ENCODE measurements around the gene KIF3B.

The KIF3B gene

DNA sequence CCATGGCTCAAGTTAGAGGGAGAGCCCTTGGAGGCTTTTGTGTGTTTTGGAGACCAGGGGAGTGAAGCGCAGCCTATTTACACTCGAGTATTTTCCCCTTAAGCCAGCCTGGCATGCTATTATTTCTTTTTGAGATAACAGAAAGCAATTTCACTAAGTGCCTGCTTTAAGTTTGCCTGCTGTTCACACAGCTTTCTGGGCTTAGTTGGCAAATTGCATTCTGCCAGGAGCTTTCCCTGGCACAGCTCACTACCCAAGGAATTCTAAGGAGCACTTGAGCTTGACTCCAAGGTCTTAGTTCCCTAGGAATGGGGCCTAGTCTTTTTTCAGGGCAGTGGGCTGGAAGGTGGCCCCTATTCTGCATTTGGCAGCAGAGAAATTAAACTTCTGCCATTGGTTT, 61.7 kb downstream of the KIF3B start:
- TF ChIP-seq YY1 (IDR thresholded peaks at IDR 0.05; ENCODE audit: low read depth) (no peak), TCF12 (IDR thresholded peaks at IDR 0.05; ENCODE audit: low read depth) (no peak), NFIC (IDR thresholded peaks at IDR 0.05) (no peak), FOXM1 (IDR thresholded peaks at IDR 0.05; ENCODE audit: borderline replicate concordance, low read depth) (no peak), TEAD4 (IDR thresholded peaks at IDR 0.05) (no peak), EGR1 (IDR thresholded peaks at IDR 0.05) (no peak), TAF1 (IDR thresholded peaks at IDR 0.05; ENCODE audit: low read depth) (no peak), RAD21 (IDR thresholded peaks at IDR 0.05; ENCODE audit: low read depth) (no peak), CREB1 (IDR thresholded peaks at IDR 0.05; ENCODE audit: low read depth) (no peak), EP300 (IDR thresholded peaks at IDR 0.05; ENCODE audit: borderline replicate concordance) (no peak), ZBTB7A (IDR thresholded peaks at IDR 0.05; ENCODE audit: low read depth) (no peak), CEBPB (IDR thresholded peaks at IDR 0.05) (no peak)
- TF ChIP-seq, protein P1, sequence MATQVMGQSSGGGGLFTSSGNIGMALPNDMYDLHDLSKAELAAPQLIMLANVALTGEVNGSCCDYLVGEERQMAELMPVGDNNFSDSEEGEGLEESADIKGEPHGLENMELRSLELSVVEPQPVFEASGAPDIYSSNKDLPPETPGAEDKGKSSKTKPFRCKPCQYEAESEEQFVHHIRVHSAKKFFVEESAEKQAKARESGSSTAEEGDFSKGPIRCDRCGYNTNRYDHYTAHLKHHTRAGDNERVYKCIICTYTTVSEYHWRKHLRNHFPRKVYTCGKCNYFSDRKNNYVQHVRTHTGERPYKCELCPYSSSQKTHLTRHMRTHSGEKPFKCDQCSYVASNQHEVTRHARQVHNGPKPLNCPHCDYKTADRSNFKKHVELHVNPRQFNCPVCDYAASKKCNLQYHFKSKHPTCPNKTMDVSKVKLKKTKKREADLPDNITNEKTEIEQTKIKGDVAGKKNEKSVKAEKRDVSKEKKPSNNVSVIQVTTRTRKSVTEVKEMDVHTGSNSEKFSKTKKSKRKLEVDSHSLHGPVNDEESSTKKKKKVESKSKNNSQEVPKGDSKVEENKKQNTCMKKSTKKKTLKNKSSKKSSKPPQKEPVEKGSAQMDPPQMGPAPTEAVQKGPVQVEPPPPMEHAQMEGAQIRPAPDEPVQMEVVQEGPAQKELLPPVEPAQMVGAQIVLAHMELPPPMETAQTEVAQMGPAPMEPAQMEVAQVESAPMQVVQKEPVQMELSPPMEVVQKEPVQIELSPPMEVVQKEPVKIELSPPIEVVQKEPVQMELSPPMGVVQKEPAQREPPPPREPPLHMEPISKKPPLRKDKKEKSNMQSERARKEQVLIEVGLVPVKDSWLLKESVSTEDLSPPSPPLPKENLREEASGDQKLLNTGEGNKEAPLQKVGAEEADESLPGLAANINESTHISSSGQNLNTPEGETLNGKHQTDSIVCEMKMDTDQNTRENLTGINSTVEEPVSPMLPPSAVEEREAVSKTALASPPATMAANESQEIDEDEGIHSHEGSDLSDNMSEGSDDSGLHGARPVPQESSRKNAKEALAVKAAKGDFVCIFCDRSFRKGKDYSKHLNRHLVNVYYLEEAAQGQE (IDR thresholded peaks at IDR 0.05; ENCODE audit: low read depth): no peak
- TF ChIP-seq, protein P2, sequence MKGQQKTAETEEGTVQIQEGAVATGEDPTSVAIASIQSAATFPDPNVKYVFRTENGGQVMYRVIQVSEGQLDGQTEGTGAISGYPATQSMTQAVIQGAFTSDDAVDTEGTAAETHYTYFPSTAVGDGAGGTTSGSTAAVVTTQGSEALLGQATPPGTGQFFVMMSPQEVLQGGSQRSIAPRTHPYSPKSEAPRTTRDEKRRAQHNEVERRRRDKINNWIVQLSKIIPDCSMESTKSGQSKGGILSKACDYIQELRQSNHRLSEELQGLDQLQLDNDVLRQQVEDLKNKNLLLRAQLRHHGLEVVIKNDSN (IDR thresholded peaks at IDR 0.05): no peak
- TF ChIP-seq, protein P3, sequence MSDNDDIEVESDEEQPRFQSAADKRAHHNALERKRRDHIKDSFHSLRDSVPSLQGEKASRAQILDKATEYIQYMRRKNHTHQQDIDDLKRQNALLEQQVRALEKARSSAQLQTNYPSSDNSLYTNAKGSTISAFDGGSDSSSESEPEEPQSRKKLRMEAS (IDR thresholded peaks at IDR 0.05): no peak

DNA sequence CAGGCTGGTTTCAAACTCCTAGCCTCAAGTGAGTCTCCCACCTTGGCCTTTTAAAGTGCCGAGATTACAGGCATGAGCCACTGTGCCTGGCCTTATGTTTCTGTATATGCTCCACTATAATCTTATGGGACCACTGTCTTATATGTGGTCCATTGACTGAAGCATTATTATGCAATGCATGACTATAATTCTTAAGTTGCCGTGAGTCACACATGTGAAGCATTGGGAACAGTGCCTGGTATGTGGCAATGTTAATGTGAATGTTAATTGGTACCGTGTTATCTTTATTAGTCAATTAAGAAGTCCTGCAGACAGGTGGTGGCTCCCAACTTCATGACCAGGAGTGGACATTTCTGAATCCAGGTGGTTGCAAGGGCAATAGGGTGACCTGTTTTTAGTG, 66.0 kb downstream of the KIF3B start:
- no peak for TF ChIP-seq ZBTB7A (IDR thresholded peaks at IDR 0.05; ENCODE audit: low read depth)
- TF ChIP-seq, protein P3 (IDR thresholded peaks at IDR 0.05): no peak
- no peak for TF ChIP-seq EGR1 (IDR thresholded peaks at IDR 0.05)
- TF ChIP-seq, protein P2 (IDR thresholded peaks at IDR 0.05): no peak

DNA sequence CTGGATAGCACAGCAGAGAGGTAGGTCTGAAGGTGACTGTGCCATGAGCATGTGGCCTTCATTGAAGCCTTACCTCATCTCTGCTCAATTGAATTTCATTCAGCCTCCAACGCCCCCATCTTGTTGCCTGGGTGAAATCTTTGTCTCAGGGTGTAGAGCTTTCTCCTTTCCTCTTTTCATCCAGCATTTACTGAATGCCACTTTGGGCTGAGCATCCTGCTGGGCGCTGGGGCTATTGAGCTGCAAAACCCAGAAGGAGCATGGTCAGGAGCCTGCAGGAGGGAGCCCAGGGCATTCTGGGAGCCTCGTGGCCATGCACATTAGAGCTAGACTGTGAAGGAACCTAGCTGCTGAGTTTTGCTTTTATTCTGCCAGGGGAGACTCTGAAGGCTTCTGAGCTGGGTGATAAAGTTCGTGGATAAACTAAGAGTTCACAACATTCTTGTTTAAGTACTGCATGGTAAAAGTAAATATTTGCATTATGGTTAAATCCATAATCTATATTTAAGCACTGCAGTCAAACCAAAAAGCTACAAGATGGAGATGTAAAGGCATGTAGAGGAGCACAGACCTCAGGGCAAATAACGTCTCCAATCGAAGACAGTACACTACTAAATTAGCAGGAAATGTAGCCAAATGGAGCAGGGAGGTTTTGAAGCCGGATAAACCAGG, 67.5 kb downstream of the KIF3B start:
- TF ChIP-seq CREB1 (IDR thresholded peaks at IDR 0.05; ENCODE audit: low read depth): no peak
- TF ChIP-seq, protein P3 (IDR thresholded peaks at IDR 0.05): no peak
- TF ChIP-seq EP300 (IDR thresholded peaks at IDR 0.05; ENCODE audit: borderline replicate concordance): no peak
- TF ChIP-seq TCF12 (IDR thresholded peaks at IDR 0.05; ENCODE audit: low read depth): no peak
- no peak for TF ChIP-seq FOXM1 (IDR thresholded peaks at IDR 0.05; ENCODE audit: borderline replicate concordance, low read depth)
- TF ChIP-seq, protein P2 (IDR thresholded peaks at IDR 0.05): no peak
- no peak for TF ChIP-seq CEBPB (IDR thresholded peaks at IDR 0.05)
- TF ChIP-seq EGR1 (IDR thresholded peaks at IDR 0.05): no peak

DNA sequence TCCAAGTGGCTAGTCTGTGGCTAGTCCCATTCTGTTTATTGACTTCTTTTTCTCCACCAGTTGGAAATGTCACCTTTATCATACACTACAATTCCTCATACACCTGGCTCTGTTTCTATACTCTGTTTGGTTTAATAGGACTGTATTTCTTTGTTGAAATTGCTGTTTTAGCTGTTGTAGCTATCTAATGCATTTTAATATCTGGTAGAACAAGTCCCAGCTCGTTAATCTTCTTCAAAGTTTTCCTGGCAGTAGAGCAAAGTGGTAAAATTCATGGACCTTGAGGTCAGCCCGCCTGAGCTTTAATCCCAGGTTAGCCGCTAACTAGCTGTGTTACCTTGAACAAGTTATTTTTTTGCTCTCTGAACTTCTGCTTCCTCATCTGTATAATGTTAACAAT, 70.8 kb downstream of the KIF3B start:
- TF ChIP-seq EGR1 (IDR thresholded peaks at IDR 0.05) (no peak), TAF1 (IDR thresholded peaks at IDR 0.05; ENCODE audit: low read depth) (no peak), TCF12 (IDR thresholded peaks at IDR 0.05; ENCODE audit: low read depth) (no peak), CREB1 (IDR thresholded peaks at IDR 0.05; ENCODE audit: low read depth) (no peak), YY1 (IDR thresholded peaks at IDR 0.05; ENCODE audit: low read depth) (no peak), NFIC (IDR thresholded peaks at IDR 0.05) (no peak), RAD21 (IDR thresholded peaks at IDR 0.05; ENCODE audit: low read depth) (no peak)
- TF ChIP-seq, protein P3 (IDR thresholded peaks at IDR 0.05): no peak
- TF ChIP-seq, protein P2 (IDR thresholded peaks at IDR 0.05): no peak

DNA sequence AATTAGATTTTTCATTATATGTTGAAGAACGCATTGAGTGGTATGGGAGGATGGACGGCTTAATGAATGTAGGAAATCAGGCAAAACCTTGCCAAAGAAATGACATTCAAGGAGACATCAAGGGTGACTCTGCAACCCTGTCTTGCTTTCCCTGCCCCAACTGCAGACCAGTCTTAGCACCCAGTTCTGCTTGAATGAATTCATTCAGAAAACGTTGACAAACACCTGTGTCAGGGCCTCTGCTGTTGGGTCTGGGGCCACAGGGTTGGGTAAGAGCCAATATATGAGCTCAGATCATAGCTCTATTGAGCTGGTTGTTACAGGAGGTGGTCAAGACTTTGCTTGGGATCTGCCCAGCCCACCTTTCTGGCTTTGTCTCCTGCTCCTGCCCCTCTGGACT, 73.0 kb downstream of the KIF3B start:
- TF ChIP-seq ZBTB7A (IDR thresholded peaks at IDR 0.05; ENCODE audit: low read depth): no peak
- no peak for TF ChIP-seq EP300 (IDR thresholded peaks at IDR 0.05; ENCODE audit: borderline replicate concordance)
- TF ChIP-seq, protein P2 (IDR thresholded peaks at IDR 0.05): no peak
- TF ChIP-seq TEAD4 (IDR thresholded peaks at IDR 0.05): no peak

DNA sequence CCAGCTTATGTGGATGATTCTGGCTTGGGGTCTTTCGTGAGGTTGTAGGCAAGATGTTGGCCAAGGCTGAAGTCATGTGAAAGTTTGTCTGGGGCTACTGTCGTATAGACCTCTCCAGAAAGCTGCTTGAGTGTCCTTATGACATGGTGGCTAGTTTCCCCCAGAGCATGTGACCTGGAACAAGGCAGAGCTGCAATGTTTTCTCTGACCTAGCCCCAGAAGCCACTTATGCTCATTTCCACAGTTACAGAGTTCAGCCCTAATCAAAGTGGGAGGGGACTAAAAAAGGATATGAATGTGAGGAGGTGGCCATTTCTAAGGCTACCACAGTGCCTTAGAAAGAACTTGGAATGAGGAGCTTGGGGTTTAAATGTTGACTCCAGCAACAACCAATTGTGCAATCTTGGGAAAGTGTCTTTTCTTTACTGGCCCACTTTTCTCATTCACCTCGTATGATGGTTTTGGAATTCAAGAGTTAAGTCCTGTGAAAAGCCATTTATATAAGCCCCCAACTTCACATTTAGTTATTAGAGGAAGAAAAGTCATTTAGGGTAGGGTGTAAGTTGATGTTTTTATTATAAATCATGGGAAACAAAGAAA, 74.8 kb downstream of the KIF3B start:
- TF ChIP-seq, protein P3 (IDR thresholded peaks at IDR 0.05): no peak
- TF ChIP-seq CEBPB (IDR thresholded peaks at IDR 0.05) (0 out of 2 replicates have a peak, but pooled peaks have one; percentile 2), FOXM1 (IDR thresholded peaks at IDR 0.05; ENCODE audit: borderline replicate concordance, low read depth) (no peak), NFIC (IDR thresholded peaks at IDR 0.05) (no peak), RAD21 (IDR thresholded peaks at IDR 0.05; ENCODE audit: low read depth) (no peak)
- TF ChIP-seq, protein P1 (IDR thresholded peaks at IDR 0.05; ENCODE audit: low read depth): no peak
